ENCODE measurements around the gene ELMOD1.

Gene ELMOD1

GRCh38 chr11:107655602-107656001 is 64.7 kb downstream of the ELMOD1 start:
- Histone ChIP-seq H3K36me3 (ENCODE audit: control insufficient read depth, insufficient read depth, low read length) (no peaks in the 10 kb centered on the region), H3K27me3 (replicated peaks; ENCODE audit: control insufficient read depth, insufficient read depth, low read length) (no peaks in the 10 kb centered on the region), H3K4me3 (replicated peaks; ENCODE audit: low read depth, low read length) (no peak overlapping the region)
- no peak for DNase-seq (ENCODE audit: extremely low read depth, insufficient read length)
- no peak for TF ChIP-seq CTCF (IDR thresholded peaks at IDR 0.05; ENCODE audit: insufficient read depth, low read length, poor library complexity, severe bottlenecking)

GRCh38 chr11:107659310-107659709 is 68.4 kb downstream of the ELMOD1 start:
- DNase-seq (ENCODE audit: extremely low read depth, insufficient read length) = no peak
- no peaks in the 10 kb centered on the region for H3K36me3 ChIP-seq (ENCODE audit: control insufficient read depth, insufficient read depth, low read length)
- no peak overlapping the region for H3K4me3 ChIP-seq (replicated peaks; ENCODE audit: low read depth, low read length)
- no peaks in the 10 kb centered on the region for H3K27me3 ChIP-seq (replicated peaks; ENCODE audit: control insufficient read depth, insufficient read depth, low read length)
- TF ChIP-seq CTCF (IDR thresholded peaks at IDR 0.05; ENCODE audit: insufficient read depth, low read length, poor library complexity, severe bottlenecking) = no peak

- Histone ChIP-seq H3K4me3 (replicated peaks; ENCODE audit: low read depth, low read length) (no peak overlapping the region), H3K36me3 (ENCODE audit: control insufficient read depth, insufficient read depth, low read length) (no peaks in the 10 kb centered on the region), H3K27me3 (replicated peaks; ENCODE audit: control insufficient read depth, insufficient read depth, low read length) (no peaks in the 10 kb centered on the region)
- no peak for DNase-seq (ENCODE audit: extremely low read depth, insufficient read length)
- TF ChIP-seq CTCF (IDR thresholded peaks at IDR 0.05; ENCODE audit: insufficient read depth, low read length, poor library complexity, severe bottlenecking) = no peak
Measured at GRCh38 chr11:107660066-107660465, 69.1 kb downstream of the ELMOD1 start.

GRCh38 chr11:107661656-107662055 is 70.7 kb downstream of the ELMOD1 start:
- no peak for TF ChIP-seq CTCF (IDR thresholded peaks at IDR 0.05; ENCODE audit: insufficient read depth, low read length, poor library complexity, severe bottlenecking)
- no peaks in the 10 kb centered on the region for H3K27me3 ChIP-seq (replicated peaks; ENCODE audit: control insufficient read depth, insufficient read depth, low read length)
- DNase-seq (ENCODE audit: extremely low read depth, insufficient read length) = no peak
- H3K4me3 ChIP-seq (replicated peaks; ENCODE audit: low read depth, low read length) = no peak overlapping the region
- no peaks in the 10 kb centered on the region for H3K36me3 ChIP-seq (ENCODE audit: control insufficient read depth, insufficient read depth, low read length)

- no peaks in the 10 kb centered on the region for H3K27me3 ChIP-seq (replicated peaks; ENCODE audit: control insufficient read depth, insufficient read depth, low read length)
- H3K4me3 ChIP-seq (replicated peaks; ENCODE audit: low read depth, low read length) = no peak overlapping the region
- TF ChIP-seq CTCF (IDR thresholded peaks at IDR 0.05; ENCODE audit: insufficient read depth, low read length, poor library complexity, severe bottlenecking) = no peak
- H3K36me3 ChIP-seq (ENCODE audit: control insufficient read depth, insufficient read depth, low read length) = no peaks in the 10 kb centered on the region
- DNase-seq (ENCODE audit: extremely low read depth, insufficient read length) = no peak
Measured at GRCh38 chr11:107665018-107665417, 74.1 kb downstream of the ELMOD1 start.

GRCh38 chr11:107666911-107667613 is 76.1 kb downstream of the ELMOD1 start:
- TF ChIP-seq CTCF (IDR thresholded peaks at IDR 0.05; ENCODE audit: insufficient read depth, low read length, poor library complexity, severe bottlenecking) = no peak
- H3K4me3 ChIP-seq (replicated peaks; ENCODE audit: low read depth, low read length) = no peak overlapping the region
- H3K36me3 ChIP-seq (ENCODE audit: control insufficient read depth, insufficient read depth, low read length) = no peaks in the 10 kb centered on the region
- DNase-seq (ENCODE audit: extremely low read depth, insufficient read length) = no peak
- no peaks in the 10 kb centered on the region for H3K27me3 ChIP-seq (replicated peaks; ENCODE audit: control insufficient read depth, insufficient read depth, low read length)
